PC-9 (cell line): ENCODE measurements around the gene PDK3. TPM values are rescaled to one million over a fixed set of nuclear protein-coding genes. Genes with fewer than 3 reads are reported as not detected.

ENCODE experiments used
- BruUV-seq: library from RNA; stranded (reverse); fragments of 400-500 nt; replicated peaks from 2 replicates; lab custom pipeline; 2021; lab: Mats Ljungman, UMichigan
- CTCF ChIA-PET: fragments of 300-600 bp; sonication (Branson Sonifier 250); formaldehyde crosslinking; loops from one replicate; lab custom pipeline; 2022; ENCODE audit warnings: antibody characterized with exemption; lab: Charles Lee
- POLR2A ChIA-PET: fragments of 300-600 bp; sonication (Branson Sonifier 250); formaldehyde crosslinking; loops from one replicate; lab custom pipeline; 2022; ENCODE audit warnings: antibody characterized with exemption; ENCODE audit not compliant: unreplicated experiment; lab: Charles Lee
- DNase-seq, 2 experiments: peaks; one replicate each; pipeline versions ENCODE4 v3.0.0 to v3.0.0-alpha.2; 2015 to 2022; ENCODE audit warnings: mixed read lengths in 1 of 2
- H2AFZ ChIP-seq: fragments of 200-600 bp; sonication (generic); 2 replicates; pipeline ENCODE4 v1.8.1; 2017; ENCODE audit warnings: antibody characterized with exemption
- H3F3A ChIP-seq: fragments of 200-600 bp; sonication (generic); 2 replicates; pipeline ENCODE4 v1.8.1; 2017; ENCODE audit warnings: antibody characterized with exemption, mild to moderate bottlenecking, low read depth; ENCODE audit not compliant: insufficient read depth
- H3K27ac ChIP-seq: fragments of 200-600 bp; sonication (generic); 2 replicates; pipeline ENCODE4 v1.6.1; 2016; ENCODE audit warnings: mixed run types
- H3K27me3 ChIP-seq: fragments of 200-600 bp; sonication (generic); 2 replicates; pipeline ENCODE4 v1.6.1; 2016; ENCODE audit warnings: low read depth, mixed run types; ENCODE audit not compliant: insufficient read depth
- H3K36me3 ChIP-seq: fragments of 200-600 bp; sonication (generic); 2 replicates; pipeline ENCODE4 v1.6.1; 2016; ENCODE audit warnings: low read depth, mixed run types
- H3K4me1 ChIP-seq: fragments of 200-600 bp; sonication (generic); replicated peaks from 2 replicates; pipeline ENCODE4 v1.6.1; 2016; ENCODE audit warnings: mixed run types; ENCODE audit not compliant: insufficient read depth
- H3K4me2 ChIP-seq: fragments of 200-600 bp; sonication (generic); 2 replicates; pipeline ENCODE4 v1.6.1; 2017; ENCODE audit warnings: mixed run types
- H3K4me3 ChIP-seq: fragments of 200-600 bp; sonication (generic); 2 replicates; pipeline ENCODE4 v1.6.1; 2016; ENCODE audit warnings: mixed run types
- H3K79me2 ChIP-seq: fragments of 200-600 bp; sonication (generic); 2 replicates; pipeline ENCODE4 v1.6.1; 2017; ENCODE audit warnings: low read depth, mixed run types
- H3K9me2 ChIP-seq: fragments of 200-600 bp; sonication (generic); 2 replicates; pipeline ENCODE4 v1.8.1; 2017; ENCODE audit warnings: mild to moderate bottlenecking; ENCODE audit not compliant: insufficient read depth
- H3K9me3 ChIP-seq: fragments of 200-600 bp; sonication (generic); 2 replicates; pipeline ENCODE4 v1.8.1; 2016; ENCODE audit warnings: low read depth; ENCODE audit not compliant: insufficient read depth
- H4K20me1 ChIP-seq: fragments of 200-600 bp; sonication (generic); 2 replicates; pipeline ENCODE4 v1.8.1; 2017; ENCODE audit not compliant: insufficient read depth
- CTCF ChIP-seq: fragments of 200-600 bp; sonication (generic); conservative IDR thresholded peaks from 2 replicates; pipeline ENCODE4 v1.6.1; 2017; ENCODE audit warnings: mixed run types, antibody characterized with exemption, mild to moderate bottlenecking, moderate library complexity
- EZH2 ChIP-seq: fragments of 200-600 bp; sonication (generic); IDR thresholded peaks from 2 replicates; pipeline ENCODE4 v1.8.0; 2017; ENCODE audit warnings: antibody characterized with exemption, low read depth
- intact Hi-C: fragments of 100-400 bp; cut with micrococcal nuclease; formaldehyde crosslinking; loops from one replicate; pipeline ENCODE4 v1.10.0; 2022; ENCODE audit not compliant: unreplicated experiment
- total RNA-seq: library from RNA; stranded (reverse); gene quantifications from 2 replicates; pipeline ENCODE4 v1.2.3, GENCODE V29; 2021

PDK3 gene
- total RNA-seq, 1 experiment from 2014 or later: 19.4 TPM

- H3K9me2 ChIP-seq: no peaks in the 10 kb centered on the region
- peaks cover 18% of the 10 kb centered on the region for H3K4me1 ChIP-seq
- H3K27me3 ChIP-seq: no peaks in the 10 kb centered on the region
- no peak overlapping the region for H2AFZ ChIP-seq
- no peaks in the 10 kb centered on the region for H4K20me1 ChIP-seq
- no peak overlapping the region for H3K4me2 ChIP-seq
- ChIA-PET POLR2A (no interaction called here), CTCF (no interaction called here)
- no TSS peak for BruUV-seq
- TF ChIP-seq EZH2: no peak
- TF ChIP-seq CTCF: no peak
- no peaks in the 10 kb centered on the region for H3K79me2 ChIP-seq
- H3K36me3 ChIP-seq: no peaks in the 10 kb centered on the region
- no peaks in the 10 kb centered on the region for H3K9me3 ChIP-seq
- no peak overlapping the region for H3K4me3 ChIP-seq
- intact Hi-C loops: no loop called here
- no peak overlapping the region for H3K27ac ChIP-seq
- peaks cover 6% of the 10 kb centered on the region; the same call in 1 of the 2 replicates for H3F3A ChIP-seq
- no peak for DNase-seq
Observed at GRCh38 chrX:24483596-24483995, 18.5 kb downstream of the PDK3 start.

GRCh38 chrX:24485323-24485722 lies 20.2 kb downstream of the PDK3 start:
- DNase-seq: no peak
- peaks cover 3% of the 10 kb centered on the region; the same call in 1 of the 2 replicates for H3F3A ChIP-seq
- no peak overlapping the region for H3K4me3 ChIP-seq
- CTCF ChIA-PET: no interaction called here
- no peaks in the 10 kb centered on the region for H3K79me2 ChIP-seq
- H3K36me3 ChIP-seq: no peaks in the 10 kb centered on the region
- no TSS peak for BruUV-seq
- H3K4me2 ChIP-seq: no peak overlapping the region
- no peak overlapping the region for H2AFZ ChIP-seq
- no peaks in the 10 kb centered on the region for H4K20me1 ChIP-seq
- no peaks in the 10 kb centered on the region for H3K27me3 ChIP-seq
- no peaks in the 10 kb centered on the region for H3K9me3 ChIP-seq
- H3K4me1 ChIP-seq: peaks cover 5% of the 10 kb centered on the region
- intact Hi-C loops: no loop called here
- TF ChIP-seq EZH2: no peak
- no peak for TF ChIP-seq CTCF
- H3K27ac ChIP-seq: no peak overlapping the region
- H3K9me2 ChIP-seq: no peaks in the 10 kb centered on the region
- POLR2A ChIA-PET: no interaction called here

GRCh38 chrX:24485976-24486680 lies 21.0 kb downstream of the PDK3 start:
- Histone ChIP-seq H3K4me3 (no peak overlapping the region), H3K4me2 (no peak overlapping the region), H3K27me3 (no peaks in the 10 kb centered on the region), H3K36me3 (no peaks in the 10 kb centered on the region), H3K4me1 (no peaks in the 10 kb centered on the region), H3K27ac (no peak overlapping the region), H2AFZ (no peak overlapping the region), H3F3A (no peaks in the 10 kb centered on the region), H3K79me2 (no peaks in the 10 kb centered on the region), H3K9me3 (no peaks in the 10 kb centered on the region), H3K9me2 (no peaks in the 10 kb centered on the region), H4K20me1 (no peaks in the 10 kb centered on the region)
- POLR2A ChIA-PET: no interaction called here
- no TSS peak for BruUV-seq
- TF ChIP-seq EZH2 (no peak), CTCF (no peak)
- no peak for DNase-seq
- intact Hi-C loops: no loop called here
- CTCF ChIA-PET: no interaction called here
